Activated CD8-positive, alpha-beta memory T cell treated with anti-CD3 and anti-CD28 coated beads, Interleukin-2, amount 50 U/mL, for 1 hour (primary cell): ENCODE results near the gene GMEB2.
"Not testable (repeated sequence)": the region's sequence is repeated elsewhere in the genome, so short reads cannot be mapped to it uniquely, and the experiment has no call there.

ENCODE experiments used
- DNase-seq: peaks from one replicate; pipeline ENCODE4 v3.0.0-alpha.2; 2020; ENCODE audit errors: extremely low read depth

Gene GMEB2

GRCh38 chr20:63639093-63639975 lies 12.4 kb upstream of the GMEB2 start:
- no peak for DNase-seq

- no peak for DNase-seq
These were observed 10.1 kb upstream of the GMEB2 start for GRCh38 chr20:63636752-63637628.

DNA sequence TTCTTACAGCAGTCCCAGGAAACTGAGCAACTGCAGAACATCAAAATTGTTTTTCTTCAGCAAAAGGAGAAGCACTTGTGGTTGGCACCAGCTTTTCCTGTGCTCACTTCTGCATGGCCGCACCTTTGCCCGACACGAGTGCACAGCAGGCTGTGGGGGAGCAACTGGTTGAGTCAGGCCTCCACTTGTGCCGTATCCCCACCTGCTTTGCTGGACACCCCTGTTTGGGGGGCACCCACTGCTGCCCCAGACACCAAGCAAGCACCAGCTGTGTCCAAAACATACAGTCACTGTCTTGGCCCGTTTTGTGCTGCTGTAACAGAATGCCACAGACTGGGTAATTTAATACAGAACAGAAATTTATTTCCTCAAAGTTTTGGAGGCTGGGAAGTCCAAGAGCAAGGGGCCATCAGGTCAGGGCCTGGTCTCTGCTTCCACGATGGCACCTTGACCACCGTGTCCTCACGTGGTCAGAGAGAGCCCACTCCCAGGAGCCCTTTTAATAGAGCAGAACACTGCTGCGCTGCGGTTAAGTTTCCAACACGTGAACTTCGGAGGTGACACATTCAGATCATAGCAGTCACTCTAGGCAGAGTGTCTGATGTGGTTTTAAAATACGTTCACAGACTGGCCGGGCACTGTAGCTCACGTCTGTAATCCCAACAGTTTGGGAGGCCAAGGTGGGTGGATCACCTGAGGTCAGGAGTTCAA lies 8.7 kb upstream of the GMEB2 start:
- no peak for DNase-seq

GRCh38 chr20:63633732-63634131 lies 6.8 kb upstream of the GMEB2 start:
- no peak for DNase-seq

DNA sequence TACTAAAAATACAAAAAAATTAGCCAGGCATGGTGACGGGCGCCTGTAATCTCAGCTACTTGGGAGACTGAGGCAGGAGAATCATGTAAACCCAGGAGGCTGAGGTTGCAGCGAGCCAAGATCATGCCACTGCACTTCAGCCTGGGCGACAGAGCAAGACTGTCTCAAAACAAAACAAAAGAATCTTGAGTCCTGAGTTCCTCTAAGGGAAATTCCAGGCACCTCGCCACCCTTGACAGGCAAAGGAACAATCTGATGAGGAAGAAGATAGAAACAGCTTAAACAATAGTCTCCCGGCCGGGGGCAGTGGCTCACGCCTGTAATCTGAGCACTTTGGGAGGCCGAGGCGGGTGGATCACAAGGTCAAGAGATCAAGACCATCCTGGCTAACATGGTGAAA lies 4.5 kb upstream of the GMEB2 start:
- not testable (repeated sequence) for DNase-seq

- not testable (repeated sequence) for DNase-seq
These were observed 4.1 kb upstream of the GMEB2 start for GRCh38 chr20:63630956-63631355.

GRCh38 chr20:63628246-63628975 lies 1.5 kb upstream of the GMEB2 start:
- DNase-seq = no peak

GRCh38 chr20:63627751-63628245 lies 897 bp upstream of the GMEB2 start:
- DNase-seq = no peak

- peak; percentile 80 for DNase-seq
These were observed 339 bp upstream of the GMEB2 start for GRCh38 chr20:63627129-63627750.

GRCh38 chr20:63625771-63626423 lies 1.0 kb downstream of the GMEB2 start:
- no peak for DNase-seq

- DNase-seq = no peak
These were observed 2.4 kb downstream of the GMEB2 start for GRCh38 chr20:63624486-63624885.

DNA sequence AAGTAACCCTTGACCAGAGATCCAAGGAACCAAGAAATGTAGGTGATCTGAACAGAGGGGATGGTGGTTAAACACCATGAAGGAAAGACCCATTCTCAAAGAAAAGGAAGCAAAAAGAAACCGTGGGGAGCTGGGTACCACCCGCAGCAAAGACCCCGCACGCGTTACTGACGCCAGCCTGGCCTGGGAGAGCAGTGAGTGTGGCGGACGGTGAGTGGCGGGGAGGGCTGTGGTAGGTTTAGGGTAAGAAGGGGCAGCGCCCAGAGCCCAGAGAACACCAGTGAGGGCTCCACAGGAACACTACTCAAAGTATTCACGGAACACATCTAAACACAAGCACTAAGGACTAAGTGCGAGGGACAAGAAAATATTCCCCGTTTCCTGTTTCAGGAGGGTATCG lies 4.2 kb downstream of the GMEB2 start:
- DNase-seq = no peak

DNA sequence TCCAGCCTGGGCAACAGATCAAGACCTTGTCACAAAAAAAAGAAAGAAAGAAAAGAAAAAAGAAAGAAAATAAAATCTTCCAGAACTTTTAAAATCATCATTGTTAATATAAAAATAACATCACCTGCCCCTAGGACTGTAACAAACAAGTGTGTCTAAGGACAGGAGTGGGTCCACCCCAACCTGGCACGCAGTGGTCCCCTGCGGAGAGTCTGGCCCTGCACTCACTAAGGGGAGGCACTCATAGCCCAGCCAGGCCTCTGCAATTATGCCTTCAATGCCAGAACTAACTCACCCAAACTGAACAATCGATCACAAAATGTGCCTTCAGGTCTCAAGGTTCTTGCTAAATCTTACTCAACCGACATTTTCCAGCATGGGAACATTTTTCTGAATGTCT lies 4.8 kb downstream of the GMEB2 start:
- no peak for DNase-seq

DNA sequence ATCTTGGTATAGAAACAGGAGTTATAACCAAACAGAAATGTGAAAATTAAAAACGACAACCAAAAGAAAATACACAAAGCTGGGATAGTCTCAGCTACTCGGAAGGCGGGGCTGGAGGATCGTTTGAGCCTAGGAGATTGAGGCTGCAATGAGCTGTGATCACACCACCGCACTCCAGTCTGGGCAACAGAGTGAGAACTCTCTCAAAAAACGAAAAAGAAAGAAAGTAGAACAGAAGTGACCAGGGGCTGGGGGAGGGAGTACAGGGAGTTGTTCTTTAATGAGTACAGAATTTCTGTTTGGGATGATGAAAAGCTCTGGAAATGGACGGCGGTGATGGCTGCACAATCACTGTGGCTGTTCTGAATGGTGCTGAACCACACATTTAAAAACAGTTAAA lies 5.9 kb downstream of the GMEB2 start:
- DNase-seq = no peak

DNA sequence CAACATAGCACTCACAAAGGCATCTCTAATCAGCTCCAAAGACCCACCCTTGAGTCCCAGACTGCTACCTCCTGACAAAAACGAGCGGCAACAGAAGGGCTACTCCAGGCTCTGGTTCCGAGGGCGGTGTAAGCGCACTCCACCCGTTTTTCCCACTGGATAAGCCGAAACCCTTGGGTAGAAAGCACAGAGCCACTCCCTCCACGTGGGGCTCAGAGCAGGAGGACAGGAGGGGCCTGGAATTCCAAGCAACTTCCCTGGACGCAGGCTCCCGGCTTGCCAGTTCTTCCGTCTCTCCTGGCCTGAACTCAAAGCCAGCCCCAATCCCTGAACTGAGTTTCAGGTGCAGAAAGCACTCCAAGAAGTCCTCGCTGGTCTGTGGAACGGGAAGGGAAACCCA lies 7.4 kb downstream of the GMEB2 start:
- no peak for DNase-seq

GRCh38 chr20:63619086-63619485 lies 7.8 kb downstream of the GMEB2 start:
- DNase-seq = no peak

DNA sequence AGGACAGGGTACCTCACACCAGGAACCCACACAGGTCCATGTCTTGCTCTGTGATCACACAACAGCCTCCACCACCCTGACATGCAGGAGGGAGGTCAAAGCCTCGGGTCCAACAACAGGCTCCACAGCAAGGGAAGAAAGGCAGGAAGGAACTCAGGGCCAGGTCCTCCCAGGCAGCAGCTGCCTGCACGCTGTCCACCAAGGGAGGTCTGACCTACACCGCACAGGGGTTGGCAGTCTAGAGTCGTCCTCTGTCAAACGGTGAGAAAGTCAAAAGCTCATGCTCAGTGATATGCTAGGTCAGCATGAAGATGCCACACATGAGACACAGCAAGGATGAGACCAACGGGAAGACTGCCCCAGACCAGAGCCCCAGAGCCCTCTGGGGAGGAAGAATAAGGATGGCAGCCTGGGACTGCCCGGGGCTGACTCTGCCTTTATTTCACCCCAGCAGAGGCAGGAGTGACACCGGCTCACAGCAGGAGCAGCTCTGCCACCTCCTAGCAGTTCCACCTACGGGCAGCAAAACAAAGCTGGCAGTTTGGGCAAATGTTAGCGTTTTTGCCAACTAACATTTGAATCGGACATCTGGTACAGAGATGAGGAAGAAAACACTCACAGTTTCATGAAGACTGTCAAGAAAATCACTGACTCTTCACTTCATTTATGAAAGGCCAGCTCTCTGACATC lies 8.5 kb downstream of the GMEB2 start:
- no peak for DNase-seq

DNA sequence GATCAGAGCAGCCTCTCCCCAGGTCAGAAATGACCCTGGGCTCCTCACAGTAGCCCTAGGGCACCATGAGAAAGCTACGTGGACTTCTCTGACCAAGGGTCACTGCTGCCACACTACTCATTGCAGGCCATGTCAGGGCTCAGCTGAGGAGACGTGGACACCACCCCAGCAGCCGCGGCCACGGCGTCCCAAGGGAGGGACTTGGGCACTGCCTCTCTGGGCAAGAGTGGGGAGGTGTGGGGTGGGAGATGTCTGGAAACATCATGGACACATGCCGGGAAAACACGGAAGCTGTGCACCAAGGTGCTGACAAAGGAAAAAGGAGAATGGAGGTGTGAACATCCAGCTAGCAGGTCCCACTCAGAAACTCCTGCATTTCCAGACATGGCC lies 9.0 kb downstream of the GMEB2 start:
- DNase-seq = no peak

- no peak for DNase-seq
These were observed 9.6 kb downstream of the GMEB2 start for GRCh38 chr20:63617092-63617875.
